K562 (cell line): ENCODE data around the gene TMTC2. TPM values are rescaled to one million over a fixed set of nuclear protein-coding genes. Genes with fewer than 3 reads are reported as not detected.

Experiments
- ATAC-seq: fragments of 200-7000 bp; cut with Tn5 transposase; 3 replicates; pipeline ENCODE4 v1.9.1; 2020; ENCODE audit warnings: moderate library complexity
- BruUV-seq: library from RNA; stranded (reverse); fragments of 400-500 nt; replicated peaks from 2 replicates; lab custom pipeline; 2021; lab: Mats Ljungman, UMichigan
- CTCF ChIA-PET: fragments of 300-600 bp; formaldehyde crosslinking; extraction: SDS; loops from one replicate; lab custom pipeline; 2021; ENCODE audit warnings: low intra/inter-chr PET ratio; lab: Yijun Ruan, JAX
- POLR2A ChIA-PET: fragments of 300-600, 350-650 bp; sonication (Branson Sonifier 250); formaldehyde crosslinking; extraction: SDS; loops from one replicate; lab custom pipeline; 2021; ENCODE audit warnings: antibody characterized with exemption, inconsistent platforms; lab: Yijun Ruan, JAX
- DNase-seq, 4 experiments: peaks; one replicate each; pipeline versions ENCODE4 v3.0.0 to v3.0.0-alpha.2; 2011 to 2018; ENCODE audit warnings: low spot score in 3 of 4, mixed read lengths in 3 of 4; ENCODE audit errors: extremely low read depth in 1 of 4
- FAIRE-seq: peaks from 2 replicates; lab custom pipeline; 2011; peaks lifted over from hg19 to GRCh38; lab: Jason Lieb, UNC
- H2AFZ ChIP-seq: 2 replicates; pipeline ENCODE4 v1.6.0; 2011; ENCODE audit warnings: low read depth, low read length, control low read depth, inconsistent platforms
- H3K27ac ChIP-seq: fragments of 200-600 bp; 3 replicates; pipeline ENCODE4 v1.8.0; 2011; ENCODE audit warnings: low read depth, mild to moderate bottlenecking, control low read depth, inconsistent platforms, low read length, moderate library complexity, mixed read lengths; ENCODE audit errors: extremely low read depth
- H3K27me3 ChIP-seq, 2 experiments: fragments of 300-600 bp in 1 of 2; 2 replicates in 1 of 2; 3 replicates in 1 of 2; pipeline versions ENCODE4 v1.6.0 to v1.8.0; 2011; ENCODE audit warnings: inconsistent platforms in 2 of 2, low read length in 2 of 2, mild to moderate bottlenecking in 1 of 2, mixed read lengths in 1 of 2, moderate library complexity in 1 of 2; ENCODE audit not compliant: control insufficient read depth in 2 of 2, insufficient read depth in 2 of 2
- H3K36me3 ChIP-seq: fragments of 300-600 bp; 3 replicates; pipeline ENCODE4 v1.8.0; 2011; ENCODE audit warnings: mild to moderate bottlenecking, low read length, inconsistent platforms; ENCODE audit not compliant: control insufficient read depth, insufficient read depth
- H3K4me1 ChIP-seq, 2 experiments: fragments of 200-600 bp in 1 of 2; replicated peaks in 1 of 2; 2 replicates in 1 of 2; 3 replicates in 1 of 2; pipeline versions ENCODE4 v1.5.1 to v1.8.0; 2011; ENCODE audit warnings: inconsistent platforms in 2 of 2, low read length in 2 of 2, mild to moderate bottlenecking in 1 of 2, mixed read lengths in 1 of 2, moderate library complexity in 1 of 2; ENCODE audit not compliant: control insufficient read depth in 2 of 2, insufficient read depth in 2 of 2
- H3K4me2 ChIP-seq: 2 replicates; pipeline ENCODE4 v1.6.1; 2011; ENCODE audit warnings: low read length, control low read depth, inconsistent platforms, mixed read lengths; ENCODE audit not compliant: insufficient read depth
- H3K4me3 ChIP-seq: fragments of 200-600 bp; sonication (generic), shearing (Covaris generic); 2 replicates; pipeline ENCODE4 v1.5.1; 2016; ENCODE audit warnings: control low read depth, inconsistent platforms
- H3K79me2 ChIP-seq: fragments of 200-600 bp; 3 replicates; pipeline ENCODE4 v1.8.0; 2011; ENCODE audit warnings: low read length, inconsistent platforms; ENCODE audit not compliant: control insufficient read depth, insufficient read depth
- H3K9ac ChIP-seq, 2 experiments: 2 replicates each; pipeline versions ENCODE4 v1.6.0 to v1.6.1; 2011; ENCODE audit warnings: low read depth in 2 of 2, low read length in 2 of 2, control low read depth in 1 of 2, inconsistent platforms in 1 of 2, mild to moderate bottlenecking in 1 of 2, mixed read lengths in 1 of 2; ENCODE audit not compliant: insufficient read depth in 1 of 2
- H3K9me1 ChIP-seq: one replicate; pipeline ENCODE4 v1.6.0; 2011; ENCODE audit warnings: inconsistent platforms, mild to moderate bottlenecking, low read length, moderate library complexity; ENCODE audit not compliant: control insufficient read depth, insufficient read depth
- H3K9me3 ChIP-seq: replicated peaks from 2 replicates; pipeline ENCODE4 v1.5.1; 2011; ENCODE audit warnings: low read depth, low read length, inconsistent platforms; ENCODE audit not compliant: control insufficient read depth, insufficient read depth
- H4K20me1 ChIP-seq: replicated peaks from 2 replicates; pipeline ENCODE4 v1.6.1; 2011; ENCODE audit warnings: low read length, inconsistent platforms, mixed read lengths; ENCODE audit not compliant: control insufficient read depth, insufficient read depth
- AFF1 ChIP-seq, 2 experiments: fragments of 450-650 bp; IDR thresholded peaks; 2 replicates each; pipeline ENCODE4 v1.6.1; 2018; ENCODE audit warnings: mild to moderate bottlenecking in 2 of 2, low read depth in 1 of 2; ENCODE audit not compliant: partially characterized antibody in 2 of 2
- MBD2 ChIP-seq: sonication (generic); IDR thresholded peaks from 2 replicates; pipeline ENCODE4 v1.6.1; 2016; ENCODE audit warnings: low read depth, borderline replicate concordance
- SRSF3 ChIP-seq: fragments of 200-400 bp; formaldehyde crosslinking; IDR thresholded peaks from 2 replicates; pipeline ENCODE4 v1.6.1; 2016; ENCODE audit warnings: mild to moderate bottlenecking, low read length, moderate library complexity; ENCODE audit not compliant: insufficient read depth
- WGBS: fragments of 100-300 bp; shearing (Covaris generic); methylation state at CpG from one replicate; pipeline ENCODE4 v1.1.6; 2016; ENCODE audit warnings: low coverage, mixed read lengths; ENCODE audit not compliant: insufficient coverage; ENCODE audit errors: missing lambda C conversion rate; 5-methylcytosine and 5-hydroxymethylcytosine counted together
- in situ Hi-C: fragments of 300-500 bp; cut with MboI; formaldehyde crosslinking; loops from 4 replicates; pipeline ENCODE4 v1.15.0; 2018; ENCODE audit warnings: inconsistent platforms, mixed read lengths
- intact Hi-C: fragments of 100-400 bp; cut with micrococcal nuclease; formaldehyde crosslinking; loops from 2 replicates; pipeline ENCODE4 v1.14.2; 2022
- polyA plus RNA-seq, 8 experiments: library from polyadenylated mRNA; depleted of rRNA in 4 of 8; stranded (reverse) in 5 of 8; unstranded in 3 of 8; fragments of >200 nt; fragmentation: Nextera tagmentation in 2 of 8; fragmentation: Illumina TruSeq in 1 of 8; extraction: Ambion mirVana in 2 of 8; extraction: Trizol in 1 of 8; gene quantifications; 2 replicates each; pipeline versions ENCODE4 v1.2.1 to v1.2.3, GENCODE V29; 2011 to 2014; ENCODE audit warnings: inconsistent platforms in 1 of 8, missing spikeins in 1 of 8
- total RNA-seq, 7 experiments: library from RNA; depleted of rRNA in 6 of 7; stranded (reverse); fragments of >200 nt in 6 of 7; fragmentation: Illumina TruSeq in 2 of 7; extraction: Trizol in 2 of 7; gene quantifications; 2 replicates each; pipeline versions ENCODE4 v1.2.1 to v1.2.3, GENCODE V29; 2011 to 2021; ENCODE audit warnings: low replicate concordance in 1 of 7
- TF ChIP-seq, protein P1 (sequence below): fragments of 450-650 bp; IDR thresholded peaks from 2 replicates; pipeline ENCODE4 v1.6.1; 2016; ENCODE audit warnings: borderline replicate concordance

Gene TMTC2
- total and polyA plus RNA-seq, 9 of the 15 experiments (the other 6 are each of a cell fraction or from before 2014, with no cell fraction given), result 0.29 to 1.1 (median 0.55) TPM

GRCh38 chr12:82817368-82817767, 130.7 kb downstream of the TMTC2 start (continued):
- TF ChIP-seq, protein P1, sequence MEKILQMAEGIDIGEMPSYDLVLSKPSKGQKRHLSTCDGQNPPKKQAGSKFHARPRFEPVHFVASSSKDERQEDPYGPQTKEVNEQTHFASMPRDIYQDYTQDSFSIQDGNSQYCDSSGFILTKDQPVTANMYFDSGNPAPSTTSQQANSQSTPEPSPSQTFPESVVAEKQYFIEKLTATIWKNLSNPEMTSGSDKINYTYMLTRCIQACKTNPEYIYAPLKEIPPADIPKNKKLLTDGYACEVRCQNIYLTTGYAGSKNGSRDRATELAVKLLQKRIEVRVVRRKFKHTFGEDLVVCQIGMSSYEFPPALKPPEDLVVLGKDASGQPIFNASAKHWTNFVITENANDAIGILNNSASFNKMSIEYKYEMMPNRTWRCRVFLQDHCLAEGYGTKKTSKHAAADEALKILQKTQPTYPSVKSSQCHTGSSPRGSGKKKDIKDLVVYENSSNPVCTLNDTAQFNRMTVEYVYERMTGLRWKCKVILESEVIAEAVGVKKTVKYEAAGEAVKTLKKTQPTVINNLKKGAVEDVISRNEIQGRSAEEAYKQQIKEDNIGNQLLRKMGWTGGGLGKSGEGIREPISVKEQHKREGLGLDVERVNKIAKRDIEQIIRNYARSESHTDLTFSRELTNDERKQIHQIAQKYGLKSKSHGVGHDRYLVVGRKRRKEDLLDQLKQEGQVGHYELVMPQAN, result no peak
- no peak for TF ChIP-seq AFF1 (IDR thresholded peaks at IDR 0.05; ENCODE audit: low read depth in 1 of 2, partially characterized antibody in 2 of 2)

- Histone ChIP-seq H3K27ac (no peak overlapping the region), H4K20me1 (no peaks in the 10 kb centered on the region), H3K36me3 (no peaks in the 10 kb centered on the region), H3K4me1 (no peaks in the 10 kb centered on the region), H3K9me3 (no peaks in the 10 kb centered on the region), H3K9me1 (no peaks in the 10 kb centered on the region), H3K27me3 (no peaks in the 10 kb centered on the region), H3K79me2 (no peaks in the 10 kb centered on the region), H3K4me2 (no peak overlapping the region), H2AFZ (no peak overlapping the region), H3K9ac (no peak overlapping the region), H3K4me3 (no peak overlapping the region)
- ATAC-seq (no peak), DNase-seq (no peak), FAIRE-seq (no peak)
- ChIA-PET POLR2A (no interaction called here), CTCF (no interaction called here)
- no peak for TF ChIP-seq SRSF3
- no peak for TF ChIP-seq MBD2
- BruUV-seq, result no TSS peak
- intact Hi-C loops, result no loop called here
- 0% methylated on average over 1 of the region's 1 CpG for WGBS
- in situ Hi-C loops, result no loop called here
Observed at GRCh38 chr12:82818271-82819035, 131.7 kb downstream of the TMTC2 start.
